Dendritic cell treated with granulocyte-macrophage colony-stimulating factor and Interleukin-4, amounts not matched to agents 40 ng/mL and 50 ng/mL, for 4 days (primary cell): ENCODE results near the gene KLHL8.

ENCODE experiments used
- H3K27ac Mint-ChIP-seq: one replicate; pipeline ENCODE4 v1.8.0; 2022; ENCODE audit warnings: mild to moderate bottlenecking, mixed read lengths
- H3K27me3 Mint-ChIP-seq: one replicate; pipeline ENCODE4 v1.8.0; 2022; ENCODE audit warnings: mild to moderate bottlenecking, mixed read lengths
- H3K36me3 Mint-ChIP-seq: one replicate; pipeline ENCODE4 v1.8.0; 2022; ENCODE audit warnings: low read depth, mixed read lengths
- H3K4me1 Mint-ChIP-seq: one replicate; pipeline ENCODE4 v1.8.0; 2022; ENCODE audit warnings: low read depth, mixed read lengths
- H3K4me3 Mint-ChIP-seq: one replicate; pipeline ENCODE4 v1.8.0; 2022; ENCODE audit warnings: mild to moderate bottlenecking, moderate library complexity, mixed read lengths
- H3K9me3 Mint-ChIP-seq: one replicate; pipeline ENCODE4 v1.8.0; 2022; ENCODE audit warnings: mixed read lengths
- intact Hi-C: fragments of 100-400 bp; cut with micrococcal nuclease; formaldehyde crosslinking; loops from one replicate; pipeline ENCODE4 v1.15.0; 2022

The KLHL8 gene

GRCh38 chr4:87240341-87240740 lies 19.9 kb upstream of the KLHL8 start:
- Mint-ChIP-seq H3K36me3 (peaks cover 6% of the 10 kb centered on the region), H3K9me3 (peaks cover 37% of the 10 kb centered on the region), H3K4me1 (peaks cover 5% of the 10 kb centered on the region), H3K4me3 (no peak overlapping the region), H3K27me3 (no peaks in the 10 kb centered on the region), H3K27ac (no peak overlapping the region)
- intact Hi-C loops, result no loop called here

DNA sequence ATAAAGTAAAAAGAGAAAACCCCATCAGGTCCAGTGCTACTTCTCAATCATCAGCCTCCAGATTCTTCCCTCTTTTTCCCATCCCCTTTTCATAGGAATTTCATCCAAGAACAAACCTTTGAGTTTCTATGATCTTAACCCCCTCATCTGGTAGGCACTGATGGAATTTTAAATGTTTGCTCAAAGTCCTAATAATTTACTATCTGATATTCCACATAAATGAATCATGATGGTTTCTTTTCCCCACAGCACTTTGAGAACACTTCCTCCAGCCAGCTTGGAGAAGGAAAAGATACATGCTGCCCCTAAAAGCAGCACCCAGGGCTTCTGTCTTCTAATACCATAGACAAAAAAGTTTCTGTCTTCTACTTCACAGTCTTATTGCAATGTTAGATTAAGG lies 19.4 kb upstream of the KLHL8 start:
- Mint-ChIP-seq H3K9me3 (peaks cover 31% of the 10 kb centered on the region), H3K36me3 (peaks cover 6% of the 10 kb centered on the region), H3K4me3 (no peak overlapping the region), H3K27ac (no peak overlapping the region), H3K4me1 (peaks cover 5% of the 10 kb centered on the region), H3K27me3 (no peaks in the 10 kb centered on the region)
- intact Hi-C loops, result no loop called here

GRCh38 chr4:87239194-87239593 lies 18.8 kb upstream of the KLHL8 start:
- intact Hi-C loops, result no loop called here
- Mint-ChIP-seq H3K4me3 (no peak overlapping the region), H3K36me3 (peaks cover 6% of the 10 kb centered on the region)

GRCh38 chr4:87236861-87237260 lies 16.4 kb upstream of the KLHL8 start:
- intact Hi-C loops, result no loop called here
- H3K4me1 Mint-ChIP-seq, result peaks cover 5% of the 10 kb centered on the region

More at GRCh38 chr4:87239194-87239593, 18.8 kb upstream of the KLHL8 start:
- H3K9me3 Mint-ChIP-seq, result peaks cover 25% of the 10 kb centered on the region
- H3K4me1 Mint-ChIP-seq, result peaks cover 5% of the 10 kb centered on the region
- H3K27me3 Mint-ChIP-seq, result no peaks in the 10 kb centered on the region
- H3K27ac Mint-ChIP-seq, result no peak overlapping the region

GRCh38 chr4:87235020-87235671 lies 14.7 kb upstream of the KLHL8 start:
- H3K27ac Mint-ChIP-seq, result peak overlapping the region; percentile 84
- no peaks in the 10 kb centered on the region for H3K36me3 Mint-ChIP-seq
- H3K27me3 Mint-ChIP-seq, result peaks cover 2% of the 10 kb centered on the region
- peaks cover 2% of the 10 kb centered on the region for H3K4me1 Mint-ChIP-seq
- no peaks in the 10 kb centered on the region for H3K9me3 Mint-ChIP-seq
- intact Hi-C loops, result loop anchor here (1.0 to 2.0 kb wide), 2 partner anchors 14 to 85 kb away; partner anchors contain the start of gene KLHL8
- H3K4me3 Mint-ChIP-seq, result peak overlapping the region; percentile 77

More at GRCh38 chr4:87236861-87237260, 16.4 kb upstream of the KLHL8 start:
- peaks cover 2% of the 10 kb centered on the region for H3K9me3 Mint-ChIP-seq
- H3K36me3 Mint-ChIP-seq, result no peaks in the 10 kb centered on the region
- no peak overlapping the region for H3K27ac Mint-ChIP-seq
- no peak overlapping the region for H3K4me3 Mint-ChIP-seq
- H3K27me3 Mint-ChIP-seq, result no peaks in the 10 kb centered on the region

DNA sequence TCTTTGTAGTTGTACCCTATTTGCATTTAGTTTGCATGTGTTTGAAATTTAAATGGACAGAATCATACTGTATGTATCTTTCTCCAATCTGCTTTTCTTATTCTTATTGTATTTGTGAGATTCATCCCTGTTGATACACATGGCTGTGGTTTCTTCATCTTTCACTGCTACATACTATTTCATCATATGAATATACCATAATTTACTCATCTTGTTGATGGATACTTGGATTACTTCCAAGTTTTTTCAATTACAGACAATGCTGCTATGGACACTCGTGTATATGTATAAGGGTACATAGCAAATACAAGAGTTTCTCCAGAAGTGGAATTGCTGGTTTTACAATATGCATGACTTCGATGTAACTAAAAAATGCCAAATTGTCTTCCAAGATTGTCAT lies 11.8 kb upstream of the KLHL8 start:
- no peaks in the 10 kb centered on the region for H3K36me3 Mint-ChIP-seq
- H3K4me1 Mint-ChIP-seq, result peaks cover 6% of the 10 kb centered on the region
- H3K9me3 Mint-ChIP-seq, result no peaks in the 10 kb centered on the region
- H3K27ac Mint-ChIP-seq, result no peak overlapping the region
- intact Hi-C loops, result no loop called here
- H3K4me3 Mint-ChIP-seq, result no peak overlapping the region
- H3K27me3 Mint-ChIP-seq, result peaks cover 4% of the 10 kb centered on the region

- intact Hi-C loops, result no loop called here
- Mint-ChIP-seq H3K36me3 (no peaks in the 10 kb centered on the region), H3K4me1 (peaks cover 6% of the 10 kb centered on the region), H3K4me3 (no peak overlapping the region), H3K27ac (no peak overlapping the region), H3K9me3 (no peaks in the 10 kb centered on the region), H3K27me3 (peaks cover 4% of the 10 kb centered on the region)
Measured at GRCh38 chr4:87230806-87231205, 10.4 kb upstream of the KLHL8 start.

GRCh38 chr4:87229979-87230378 lies 9.6 kb upstream of the KLHL8 start:
- intact Hi-C loops, result loop anchor here (5.0 to 10.0 kb wide), 2 partner anchors 58 to 165 kb away; partner anchors contain the start of gene HSD17B11
- Mint-ChIP-seq H3K36me3 (no peaks in the 10 kb centered on the region), H3K27ac (no peak overlapping the region), H3K9me3 (no peaks in the 10 kb centered on the region), H3K4me1 (peaks cover 6% of the 10 kb centered on the region), H3K27me3 (peaks cover 4% of the 10 kb centered on the region), H3K4me3 (no peak overlapping the region)

DNA sequence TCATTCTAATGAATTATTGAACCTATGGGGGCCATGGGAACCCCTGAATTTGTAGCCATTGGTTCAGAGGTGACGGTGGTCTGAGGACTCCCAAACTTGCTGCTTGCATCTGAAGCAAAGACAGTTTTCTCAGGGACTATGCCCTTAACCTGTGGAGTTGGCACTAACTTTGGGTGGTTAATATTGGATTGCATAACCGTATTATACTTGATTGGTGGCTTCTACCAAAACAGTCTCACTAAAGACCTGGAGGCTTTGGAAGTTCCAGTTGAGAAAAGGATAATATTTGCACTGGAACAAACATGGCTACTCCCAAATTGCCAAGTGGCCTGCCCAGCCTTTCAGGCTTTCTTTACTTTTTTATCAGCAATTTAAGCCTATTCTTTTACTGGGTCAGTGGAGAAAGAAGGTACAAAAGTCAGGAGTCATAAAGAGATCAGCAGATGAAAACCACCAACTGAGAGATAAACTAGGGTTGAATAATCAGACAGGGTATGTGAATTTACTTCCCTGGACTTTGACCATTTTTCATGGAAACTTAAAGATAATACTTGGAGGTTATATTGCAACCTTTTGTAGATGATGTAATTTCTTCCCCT lies 7.9 kb upstream of the KLHL8 start:
- Mint-ChIP-seq H3K4me1 (peaks cover 6% of the 10 kb centered on the region), H3K27me3 (peaks cover 4% of the 10 kb centered on the region), H3K36me3 (no peaks in the 10 kb centered on the region), H3K4me3 (no peak overlapping the region), H3K27ac (no peak overlapping the region), H3K9me3 (no peaks in the 10 kb centered on the region)
- intact Hi-C loops, result loop anchor here (5.0 to 10.0 kb wide), 2 partner anchors 56 to 166 kb away; partner anchors contain the start of gene HSD17B11

DNA sequence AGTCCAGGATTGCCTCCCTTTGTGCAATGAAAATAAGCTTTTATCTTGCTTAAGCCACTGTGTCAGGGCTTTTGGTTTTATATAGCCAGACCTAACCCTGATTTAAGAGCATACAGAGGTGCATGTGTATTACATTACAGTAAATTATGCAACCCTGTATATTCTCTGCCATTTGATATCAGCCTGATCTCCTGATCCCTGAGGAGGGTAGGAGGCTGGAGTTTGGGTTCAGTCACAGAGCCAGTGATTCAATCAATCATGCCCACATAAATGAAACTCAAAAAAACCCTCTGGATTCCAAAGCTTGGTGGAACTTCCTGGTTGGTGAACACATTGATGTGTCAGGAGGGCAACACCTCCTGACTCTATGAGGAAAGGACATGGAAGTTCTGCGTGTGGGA lies 7.3 kb upstream of the KLHL8 start:
- no peak overlapping the region for H3K27ac Mint-ChIP-seq
- H3K27me3 Mint-ChIP-seq, result peaks cover 4% of the 10 kb centered on the region
- no peaks in the 10 kb centered on the region for H3K9me3 Mint-ChIP-seq
- H3K36me3 Mint-ChIP-seq, result no peaks in the 10 kb centered on the region
- intact Hi-C loops, result loop anchor here (5.0 to 10.0 kb wide), 2 partner anchors 55 to 167 kb away; partner anchors contain the start of gene HSD17B11
- no peak overlapping the region for H3K4me3 Mint-ChIP-seq
- peaks cover 6% of the 10 kb centered on the region for H3K4me1 Mint-ChIP-seq

DNA sequence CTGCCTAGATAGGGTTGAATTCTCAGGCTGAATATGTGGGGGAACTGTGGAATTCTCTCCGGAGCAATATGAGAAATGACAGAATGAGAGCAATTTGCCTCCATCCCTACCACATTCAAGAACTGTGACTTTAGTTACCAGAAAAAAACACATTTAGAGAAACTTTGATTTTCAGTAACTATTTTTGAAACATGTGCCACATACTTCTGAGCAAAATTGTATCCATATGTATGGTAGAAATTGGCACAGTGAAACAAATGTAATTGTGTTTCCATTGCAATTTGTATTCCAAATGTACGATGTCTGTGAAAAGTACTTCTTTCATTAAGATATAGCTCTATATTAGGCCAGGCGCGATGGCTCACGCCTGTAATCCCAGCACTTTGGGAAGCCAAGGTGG lies 5.5 kb upstream of the KLHL8 start:
- Mint-ChIP-seq H3K36me3 (no peaks in the 10 kb centered on the region), H3K4me3 (no peak overlapping the region), H3K27me3 (peaks cover 2% of the 10 kb centered on the region), H3K4me1 (peaks cover 6% of the 10 kb centered on the region), H3K9me3 (no peaks in the 10 kb centered on the region), H3K27ac (no peak overlapping the region)
- intact Hi-C loops, result loop anchor here (5.0 to 10.0 kb wide), 2 partner anchors 54 to 169 kb away; partner anchors contain the start of gene HSD17B11

GRCh38 chr4:87224141-87224923 lies 3.9 kb upstream of the KLHL8 start:
- peaks cover 2% of the 10 kb centered on the region for H3K4me1 Mint-ChIP-seq

GRCh38 chr4:87219632-87220093 lies 755 bp downstream of the KLHL8 start:
- Mint-ChIP-seq H3K36me3 (peaks cover 8% of the 10 kb centered on the region), H3K4me1 (peaks cover 16% of the 10 kb centered on the region), H3K9me3 (no peaks in the 10 kb centered on the region), H3K4me3 (peak overlapping the region; percentile 95), H3K27ac (peak overlapping the region; percentile 97), H3K27me3 (no peaks in the 10 kb centered on the region)
- intact Hi-C loops, result loop anchor here (1.0 to 10.0 kb wide), 3 partner anchors 10 to 175 kb away; partner anchors contain the start of gene HSD17B11

More at GRCh38 chr4:87224141-87224923, 3.9 kb upstream of the KLHL8 start:
- no peak overlapping the region for H3K4me3 Mint-ChIP-seq
- no peaks in the 10 kb centered on the region for H3K27me3 Mint-ChIP-seq
- no peaks in the 10 kb centered on the region for H3K9me3 Mint-ChIP-seq
- intact Hi-C loops, result loop anchor here (10.0 kb wide), 1 partner anchor 170 kb away; the partner anchor contains the start of gene HSD17B11
- no peak overlapping the region for H3K27ac Mint-ChIP-seq
- peaks cover 8% of the 10 kb centered on the region for H3K36me3 Mint-ChIP-seq
